K562 (cell line): Measurements from ENCODE around the gene UBXN6. TPM values are rescaled to one million over a fixed set of nuclear protein-coding genes. Genes with fewer than 3 reads are reported as not detected.

Source experiments
- BCOR ChIP-seq: fragments of 450-650 bp; IDR thresholded peaks from 2 replicates; pipeline ENCODE4 v1.6.1; 2016
- BRD4 ChIP-seq: fragments of 200-600 bp; sonication (generic); IDR thresholded peaks from 2 replicates; pipeline ENCODE4 v1.6.1; 2017; ENCODE audit warnings: inconsistent platforms
- E2F4 ChIP-seq: sonication (generic); formaldehyde crosslinking; IDR thresholded peaks from 2 replicates; pipeline ENCODE4 v1.8.0; 2022; ENCODE audit warnings: mild to moderate bottlenecking, low read depth, missing genetic modification reagents
- JUN ChIP-seq, 2 experiments: sonication (generic) in 1 of 2; formaldehyde crosslinking in 1 of 2; IDR thresholded peaks; 2 replicates each; pipeline versions ENCODE4 v1.6.1 to v1.8.0; 2012 to 2022; ENCODE audit warnings: borderline replicate concordance in 2 of 2, mild to moderate bottlenecking in 2 of 2, improper control_type of control experiment in 1 of 2, low read depth in 1 of 2, low read length in 1 of 2, missing genetic modification reagents in 1 of 2
- KDM1A ChIP-seq, 2 experiments: fragments of 450-650 bp; IDR thresholded peaks; 2 replicates each; pipeline ENCODE4 v1.6.1; 2016; ENCODE audit warnings: mild to moderate bottlenecking in 2 of 2
- KDM5B ChIP-seq: fragments of 200-600 bp; sonication (generic); IDR thresholded peaks from 2 replicates; pipeline ENCODE4 v1.6.1; 2012; ENCODE audit warnings: low read depth, mild to moderate bottlenecking, moderate library complexity, low read length, control low read depth, inconsistent platforms; ENCODE audit not compliant: insufficient replicate concordance
- MNT ChIP-seq, 2 experiments: fragments of 450-650 bp; conservative IDR thresholded peaks; 2 replicates each; pipeline ENCODE4 v1.6.1; 2017; ENCODE audit warnings: mild to moderate bottlenecking in 2 of 2, moderate library complexity in 2 of 2
- NR2C1 ChIP-seq, 2 experiments: fragments of 450-650 bp; IDR thresholded peaks; 2 replicates each; pipeline ENCODE4 v1.6.1; 2017; ENCODE audit warnings: mild to moderate bottlenecking in 2 of 2, antibody characterized with exemption in 1 of 2, inconsistent platforms in 1 of 2, missing compliant biosample characterization in 1 of 2, missing genetic modification characterization in 1 of 2
- SMAD4 ChIP-seq: fragments of 250-450 bp; sonication (Bioruptor Pico); conservative IDR thresholded peaks from 2 replicates; pipeline ENCODE4 v1.8.0; 2021; ENCODE audit warnings: inconsistent platforms, mild to moderate bottlenecking, moderate library complexity
- ZFP36 ChIP-seq: fragments of 150-350 bp; IDR thresholded peaks from 2 replicates; pipeline ENCODE4 v1.6.1; 2018; ENCODE audit warnings: low read length, low read depth; ENCODE audit not compliant: partially characterized antibody
- ZFPM2 ChIP-seq: fragments of 250-450 bp; sonication (Bioruptor Pico); IDR thresholded peaks from 2 replicates; pipeline ENCODE4 v1.5.1; 2022; ENCODE audit warnings: mild to moderate bottlenecking
- ZMIZ1 ChIP-seq, 2 experiments: fragments of 150-350 bp in 1 of 2; IDR thresholded peaks; 2 replicates each; pipeline ENCODE4 v1.6.1; 2012 to 2016; ENCODE audit warnings: low read depth in 2 of 2, low read length in 2 of 2, mild to moderate bottlenecking in 1 of 2, moderate library complexity in 1 of 2
- ZNF140 ChIP-seq: fragments of 250-450 bp; sonication (Bioruptor Pico); IDR thresholded peaks from 2 replicates; pipeline ENCODE4 v1.8.0; 2021; ENCODE audit warnings: moderate library complexity, mild to moderate bottlenecking, inconsistent platforms
- ZNF395 ChIP-seq: fragments of 200-800 bp; sonication (Bioruptor generic); IDR thresholded peaks from 2 replicates; pipeline ENCODE4 v1.6.1; 2017; ENCODE audit warnings: missing genetic modification characterization, missing compliant biosample characterization
- ZNF76 ChIP-seq: fragments of 250-450 bp; sonication (Bioruptor Pico); IDR thresholded peaks from 2 replicates; pipeline ENCODE4 v1.4.0; 2020; ENCODE audit warnings: mild to moderate bottlenecking, moderate library complexity, borderline replicate concordance
- polyA plus RNA-seq, 8 experiments: library from polyadenylated mRNA; depleted of rRNA in 4 of 8; stranded (reverse) in 5 of 8; unstranded in 3 of 8; fragments of >200 nt; fragmentation: Nextera tagmentation in 2 of 8; fragmentation: Illumina TruSeq in 1 of 8; extraction: Ambion mirVana in 2 of 8; extraction: Trizol in 1 of 8; gene quantifications; 2 replicates each; pipeline versions ENCODE4 v1.2.1 to v1.2.3, GENCODE V29; 2011 to 2014; ENCODE audit warnings: inconsistent platforms in 1 of 8, missing spikeins in 1 of 8
- total RNA-seq, 7 experiments: library from RNA; depleted of rRNA in 6 of 7; stranded (reverse); fragments of >200 nt in 6 of 7; fragmentation: Illumina TruSeq in 2 of 7; extraction: Trizol in 2 of 7; gene quantifications; 2 replicates each; pipeline versions ENCODE4 v1.2.1 to v1.2.3, GENCODE V29; 2011 to 2021; ENCODE audit warnings: low replicate concordance in 1 of 7

The UBXN6 gene
- total and polyA plus RNA-seq, 9 of the 15 experiments (the other 6 are each of a cell fraction or from before 2014, with no cell fraction given) = 0.48 to 90.2 (median 29.5) TPM

GRCh38 chr19:4403005-4403761 is 54.4 kb downstream of the UBXN6 start (continued):
- TF ChIP-seq ZMIZ1 (IDR thresholded peaks at IDR 0.05; ENCODE audit: low read depth in 2 of 2, low read length in 2 of 2) = no peak
- TF ChIP-seq ZNF140 (CRISPR knock-in tag) = no peak
- no peak for TF ChIP-seq NR2C1 (IDR thresholded peaks at IDR 0.05)
- no peak for TF ChIP-seq NR2C1 (tag; IDR thresholded peaks at IDR 0.05)
- no peak for TF ChIP-seq ZFPM2 (CRISPR knock-in tag)
- no peak for TF ChIP-seq BRD4
- 0 out of 4 replicates have a peak, but pooled peaks of 1 of the 2 experiments have one; percentile 24 for TF ChIP-seq KDM1A (IDR thresholded peaks at IDR 0.05)
- TF ChIP-seq BCOR = peak; percentile 64; the same call in 1 of the 2 replicates
- TF ChIP-seq ZNF76 (CRISPR knock-in tag) = no peak
- peak; percentile 30; the same call in 1 of the 2 replicates for TF ChIP-seq ZNF395
- no peak for TF ChIP-seq MNT (conservative IDR thresholded peaks at IDR 0.05)
- TF ChIP-seq E2F4 (CRISPR knock-in tag) = 0 out of 2 replicates have a peak, but pooled peaks have one; percentile 37
- no peak for TF ChIP-seq ZFP36
- TF ChIP-seq JUN (IDR thresholded peaks at IDR 0.05; ENCODE audit: borderline replicate concordance, low read depth, low read length) = no peak
- 0 out of 2 replicates have a peak, but pooled peaks have one; percentile 22 for TF ChIP-seq JUN (CRISPR knock-in tag; IDR thresholded peaks at IDR 0.05; ENCODE audit: borderline replicate concordance)
- TF ChIP-seq SMAD4 (CRISPR knock-in tag) = no peak
- peak; percentile 42 for TF ChIP-seq KDM5B
